K562 (cell line): ENCODE measurements around the gene ACOT13. TPM values are rescaled to one million over a fixed set of nuclear protein-coding genes. Genes with fewer than 3 reads are reported as not detected.

Source experiments
- CHD7 ChIP-seq: fragments of 200-600 bp; sonication (generic); IDR thresholded peaks from one replicate; pipeline ENCODE4 v1.6.1; 2012; ENCODE audit warnings: mild to moderate bottlenecking, low read depth, low read length, inconsistent platforms
- SMAD3 ChIP-seq: fragments of 450-650 bp; formaldehyde crosslinking; conservative IDR thresholded peaks from 2 replicates; pipeline ENCODE4 v1.4.0; 2020; ENCODE audit warnings: mild to moderate bottlenecking
- polyA plus RNA-seq, 8 experiments: library from polyadenylated mRNA; depleted of rRNA in 4 of 8; stranded (reverse) in 5 of 8; unstranded in 3 of 8; fragments of >200 nt; fragmentation: Nextera tagmentation in 2 of 8; fragmentation: Illumina TruSeq in 1 of 8; extraction: Ambion mirVana in 2 of 8; extraction: Trizol in 1 of 8; gene quantifications; 2 replicates each; pipeline versions ENCODE4 v1.2.1 to v1.2.3, GENCODE V29; 2011 to 2014; ENCODE audit warnings: inconsistent platforms in 1 of 8, missing spikeins in 1 of 8
- total RNA-seq, 7 experiments: library from RNA; depleted of rRNA in 6 of 7; stranded (reverse); fragments of >200 nt in 6 of 7; fragmentation: Illumina TruSeq in 2 of 7; extraction: Trizol in 2 of 7; gene quantifications; 2 replicates each; pipeline versions ENCODE4 v1.2.1 to v1.2.3, GENCODE V29; 2011 to 2021; ENCODE audit warnings: low replicate concordance in 1 of 7
- TF ChIP-seq, protein P1 (sequence below), 2 experiments: fragments of 450-650 bp; conservative IDR thresholded peaks; 2 replicates each; pipeline ENCODE4 v1.6.1; 2017; ENCODE audit warnings: mild to moderate bottlenecking in 2 of 2, moderate library complexity in 2 of 2

ACOT13 gene
- total and polyA plus RNA-seq, 9 of the 15 experiments (the other 6 are each of a cell fraction or from before 2014, with no cell fraction given) = 14.1 to 129 (median 65.7) TPM

DNA sequence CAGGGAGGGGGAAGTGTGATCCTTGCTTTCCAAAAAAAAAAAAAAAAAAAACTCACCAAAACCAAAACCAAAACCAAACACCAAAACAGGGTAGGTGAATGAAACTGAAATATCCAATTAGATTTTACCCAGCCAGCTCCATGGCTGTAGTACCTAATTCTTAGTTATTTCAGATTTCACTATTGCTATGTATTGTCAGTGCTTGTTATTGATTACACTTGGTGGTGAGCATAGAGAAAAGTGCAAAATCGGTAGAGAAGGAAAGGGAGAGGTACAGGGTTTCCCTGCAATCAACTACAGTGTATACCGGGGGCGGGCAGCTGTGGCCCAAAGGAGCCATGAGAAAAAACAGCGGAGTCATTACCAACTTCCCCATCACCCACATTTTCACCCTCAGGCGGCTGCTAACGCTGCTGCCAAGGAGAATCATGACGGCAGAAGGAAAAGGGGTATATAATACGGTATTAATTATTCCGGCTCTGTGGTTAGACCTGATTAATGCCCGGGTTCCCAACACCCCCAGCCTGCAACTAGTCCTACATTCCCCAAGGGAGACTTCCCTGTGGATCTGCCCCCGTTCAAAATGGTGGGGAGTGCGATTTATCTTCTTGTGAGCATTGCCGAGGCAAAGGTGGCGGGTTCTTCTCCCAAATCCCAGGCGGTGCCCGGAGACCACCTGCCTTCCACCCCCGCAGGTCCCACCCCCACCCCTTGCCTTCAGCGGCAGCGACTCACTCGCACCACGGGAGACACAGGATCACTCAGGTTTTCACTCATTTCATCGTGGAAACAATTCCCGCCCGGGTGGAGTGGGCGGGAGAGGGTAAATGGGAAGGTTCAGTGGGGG, 52.5 kb downstream of the ACOT13 start, which contains the start of gene C6orf62 (continued):
- TF ChIP-seq, protein P1, sequence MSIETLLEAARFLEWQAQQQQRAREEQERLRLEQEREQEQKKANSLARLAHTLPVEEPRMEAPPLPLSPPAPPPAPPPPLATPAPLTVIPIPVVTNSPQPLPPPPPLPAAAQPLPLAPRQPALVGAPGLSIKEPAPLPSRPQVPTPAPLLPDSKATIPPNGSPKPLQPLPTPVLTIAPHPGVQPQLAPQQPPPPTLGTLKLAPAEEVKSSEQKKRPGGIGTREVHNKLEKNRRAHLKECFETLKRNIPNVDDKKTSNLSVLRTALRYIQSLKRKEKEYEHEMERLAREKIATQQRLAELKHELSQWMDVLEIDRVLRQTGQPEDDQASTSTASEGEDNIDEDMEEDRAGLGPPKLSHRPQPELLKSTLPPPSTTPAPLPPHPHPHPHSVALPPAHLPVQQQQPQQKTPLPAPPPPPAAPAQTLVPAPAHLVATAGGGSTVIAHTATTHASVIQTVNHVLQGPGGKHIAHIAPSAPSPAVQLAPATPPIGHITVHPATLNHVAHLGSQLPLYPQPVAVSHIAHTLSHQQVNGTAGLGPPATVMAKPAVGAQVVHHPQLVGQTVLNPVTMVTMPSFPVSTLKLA (conservative IDR thresholded peaks at IDR 0.05) = peak; percentile 19 to 20; a peak in 2 of 4 replicates
- TF ChIP-seq CHD7 (no peak), SMAD3 (CRISPR knock-in tag) (0 out of 2 replicates have a peak, but pooled peaks have one; percentile 2)
